ENCODE measurements around the gene LCN9.
"Not testable (repeated sequence)": the region's sequence is repeated elsewhere in the genome, so short reads cannot be mapped to it uniquely, and the experiment has no call there.

The LCN9 gene

GRCh38 chr9:135647884-135648283, 15.2 kb upstream of the LCN9 start:
- no peak for DNase-seq (ENCODE audit: low spot score)

GRCh38 chr9:135648494-135649410, 14.4 kb upstream of the LCN9 start:
- DNase-seq (ENCODE audit: low spot score), result no peak

- no peak for DNase-seq (ENCODE audit: low spot score)
Observed at GRCh38 chr9:135649508-135649907, 13.6 kb upstream of the LCN9 start.

GRCh38 chr9:135650408-135650807, 12.7 kb upstream of the LCN9 start:
- no peak for DNase-seq (ENCODE audit: low spot score)

- DNase-seq (ENCODE audit: low spot score), result no peak
Observed at GRCh38 chr9:135655317-135655716, 7.8 kb upstream of the LCN9 start.

- no peak for DNase-seq (ENCODE audit: low spot score)
Observed at GRCh38 chr9:135657416-135657815, 5.7 kb upstream of the LCN9 start.

GRCh38 chr9:135659252-135659651, 3.9 kb upstream of the LCN9 start:
- DNase-seq (ENCODE audit: low spot score), result no peak

GRCh38 chr9:135660407-135660806, 2.7 kb upstream of the LCN9 start:
- DNase-seq (ENCODE audit: low spot score), result no peak

- no peak for DNase-seq (ENCODE audit: low spot score)
Observed at GRCh38 chr9:135661816-135662560, 1.1 kb upstream of the LCN9 start.

- DNase-seq (ENCODE audit: low spot score), result no peak
Observed at GRCh38 chr9:135663451-135663770, 302 bp downstream of the LCN9 start.

GRCh38 chr9:135663857-135664256, 748 bp downstream of the LCN9 start:
- peak; percentile 2 for DNase-seq (ENCODE audit: low spot score)

GRCh38 chr9:135664266-135664665, 1.2 kb downstream of the LCN9 start:
- no peak for DNase-seq (ENCODE audit: low spot score)

- peak; percentile 5 for DNase-seq (ENCODE audit: low spot score)
Observed at GRCh38 chr9:135664801-135665794, 2.0 kb downstream of the LCN9 start.

- DNase-seq (ENCODE audit: low spot score), result peak; percentile 5
Observed at GRCh38 chr9:135665795-135666189, 2.7 kb downstream of the LCN9 start.

GRCh38 chr9:135666534-135667462, 3.7 kb downstream of the LCN9 start:
- peak; percentile 4 for DNase-seq (ENCODE audit: low spot score)

- DNase-seq (ENCODE audit: low spot score), result peak; percentile 4
Observed at GRCh38 chr9:135667463-135668001, 4.4 kb downstream of the LCN9 start.

- DNase-seq (ENCODE audit: low spot score), result not testable (repeated sequence)
Observed at GRCh38 chr9:135669018-135669417, 5.9 kb downstream of the LCN9 start.

- DNase-seq (ENCODE audit: low spot score), result peak; percentile 4
Observed at GRCh38 chr9:135669616-135670285, 6.6 kb downstream of the LCN9 start.

- no peak for DNase-seq (ENCODE audit: low spot score)
Observed at GRCh38 chr9:135670721-135671590, 7.8 kb downstream of the LCN9 start.

Data from iPS-NIHi11 (cell line).